GM19438 (cell line): ENCODE results near the gene UAP1L1.
"Not testable (repeated sequence)": the region's sequence is repeated elsewhere in the genome, so short reads cannot be mapped to it uniquely, and the experiment has no call there.

ENCODE experiments used
- ATAC-seq: cut with Tn5 transposase; IDR thresholded peaks from one replicate; pipeline ENCODE4 v1.9.1; 2021; ENCODE audit warnings: low read depth; ENCODE audit not compliant: unreplicated experiment

The UAP1L1 gene

DNA sequence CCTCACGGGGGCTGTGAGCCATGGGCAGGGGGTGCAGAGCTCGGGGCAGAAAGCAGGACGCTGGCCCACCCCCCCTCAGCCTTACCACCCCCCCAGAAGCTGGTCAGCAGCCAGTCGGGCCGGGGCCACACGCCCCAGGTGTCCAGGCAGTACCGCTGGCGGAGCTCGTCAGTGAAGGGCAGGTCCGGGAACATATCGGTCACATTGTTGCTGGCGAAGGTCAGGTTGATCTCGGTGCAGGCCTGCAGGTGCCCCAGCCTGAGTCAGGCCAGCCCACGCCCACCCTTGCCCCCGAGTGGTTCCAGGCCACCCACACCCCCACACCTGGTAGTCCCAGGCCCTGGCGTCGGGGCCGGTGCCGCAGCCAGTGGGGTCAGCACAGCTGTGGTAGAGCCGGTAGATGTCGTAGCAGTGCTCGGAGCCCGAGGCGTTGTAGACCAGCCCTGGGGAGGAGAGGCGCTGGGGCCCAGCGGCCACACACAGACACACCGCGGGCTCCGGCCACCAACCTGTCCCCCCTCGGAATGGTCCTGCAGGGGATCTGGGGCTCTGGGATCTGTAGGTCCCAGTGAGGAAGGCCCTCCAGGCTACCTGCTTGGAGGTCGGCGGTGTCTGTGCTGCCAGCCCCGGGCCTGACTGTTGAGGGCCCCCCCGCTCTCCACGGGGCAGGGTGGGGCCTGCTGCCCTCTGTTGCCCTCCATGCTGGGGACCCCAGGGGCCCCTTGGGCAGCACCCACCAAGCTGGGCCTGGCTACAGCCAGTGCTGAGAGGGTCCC is 34.7 kb downstream of the UAP1L1 start:
- ATAC-seq = no peak

DNA sequence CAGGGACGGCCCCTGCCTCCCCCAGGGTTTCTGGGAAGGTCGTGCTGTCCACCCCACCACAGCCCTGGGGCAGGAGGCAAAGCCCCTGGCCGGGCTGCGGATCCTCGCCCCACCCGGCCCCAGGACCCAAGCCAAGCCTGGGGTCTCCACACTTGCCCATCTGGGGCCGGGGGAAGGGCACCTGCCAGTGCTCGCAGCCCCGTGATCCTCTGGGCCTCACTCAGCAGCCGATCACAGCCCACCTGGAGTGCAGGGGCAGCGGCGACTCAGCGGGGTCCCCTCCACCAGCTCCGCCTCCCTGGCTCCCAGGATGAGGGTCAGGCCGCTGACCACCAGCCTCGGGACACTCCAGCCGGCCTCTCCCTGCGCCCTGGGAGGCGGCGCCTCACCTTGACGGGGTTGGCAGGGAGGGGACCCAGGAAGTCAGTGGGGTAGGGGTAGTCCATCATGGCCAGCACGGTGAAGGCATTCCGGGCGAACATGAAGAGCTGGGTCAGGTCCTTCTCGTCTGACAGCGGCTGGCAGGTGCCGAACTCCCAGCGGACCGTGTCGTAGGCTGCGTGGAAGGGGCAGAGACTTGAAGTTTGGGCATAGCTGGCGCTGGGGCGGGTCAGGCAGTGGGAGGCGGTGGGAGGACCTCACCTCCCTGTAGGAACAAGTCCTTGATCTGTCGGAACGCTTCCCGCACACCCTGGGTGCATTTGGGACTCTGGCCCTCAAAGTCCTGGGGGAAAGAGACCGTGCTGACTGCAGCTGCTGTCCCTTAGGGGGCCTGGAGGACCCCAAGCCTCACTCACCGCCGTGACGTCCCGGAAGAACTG is 35.5 kb downstream of the UAP1L1 start:
- no peak for ATAC-seq

DNA sequence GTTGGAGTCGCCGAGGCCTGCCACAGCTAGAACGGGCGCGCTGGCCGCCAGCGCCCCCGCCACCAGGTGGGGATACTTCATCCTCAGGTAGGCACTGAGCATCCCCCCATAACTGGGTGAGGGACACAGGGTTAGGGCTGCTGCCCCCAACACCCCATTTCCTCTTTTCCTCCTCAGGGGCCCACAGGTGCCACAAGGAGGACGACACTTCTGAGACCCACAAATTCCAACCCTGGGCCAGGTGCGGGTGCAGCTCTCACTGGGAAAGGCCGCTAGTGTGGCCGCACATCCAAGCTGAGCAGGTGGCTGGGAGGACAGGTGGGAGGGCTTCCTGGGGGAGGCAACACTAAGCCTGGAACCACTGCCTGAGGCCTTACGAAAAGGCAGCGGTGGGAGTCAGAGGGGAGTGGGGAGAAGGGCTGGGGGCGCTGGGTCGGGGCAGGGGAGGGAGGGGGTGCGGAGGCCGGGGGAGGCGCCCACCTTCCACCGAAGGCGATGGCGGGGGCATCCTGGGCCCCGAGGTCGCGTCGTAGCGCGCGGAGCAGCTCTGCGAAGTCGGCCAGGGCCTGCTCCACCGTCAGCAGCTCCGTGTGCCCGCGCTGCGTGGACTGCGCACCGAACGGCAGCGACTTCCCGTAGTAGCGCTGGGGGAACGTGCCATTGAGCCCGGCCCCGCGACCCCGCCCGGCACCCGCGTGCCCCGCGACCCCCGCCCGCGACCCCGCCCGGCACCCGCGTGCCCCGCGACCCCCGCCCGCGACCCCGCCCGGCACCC is 36.3 kb downstream of the UAP1L1 start:
- no peak for ATAC-seq

DNA sequence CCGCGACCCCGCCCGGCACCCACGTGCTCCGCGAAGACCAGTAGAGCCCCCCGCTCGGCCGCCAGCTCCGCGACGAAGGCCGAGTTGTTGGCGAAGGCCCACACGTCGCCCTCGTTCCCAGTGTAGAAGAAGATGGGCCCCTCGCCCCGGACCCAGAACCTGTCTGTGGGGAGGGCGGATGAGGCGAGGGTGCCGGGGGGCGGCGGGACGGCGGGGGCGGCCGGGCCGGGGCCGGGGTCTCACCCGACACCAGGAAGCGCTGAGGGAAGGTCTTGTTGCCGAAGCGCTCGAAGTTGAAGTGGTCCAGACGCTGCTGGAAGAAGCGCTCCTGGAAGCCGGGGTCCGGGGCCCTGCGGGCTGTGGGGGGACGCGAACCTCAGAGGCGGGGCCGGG is 36.9 kb downstream of the UAP1L1 start:
- ATAC-seq = peak; percentile 26

DNA sequence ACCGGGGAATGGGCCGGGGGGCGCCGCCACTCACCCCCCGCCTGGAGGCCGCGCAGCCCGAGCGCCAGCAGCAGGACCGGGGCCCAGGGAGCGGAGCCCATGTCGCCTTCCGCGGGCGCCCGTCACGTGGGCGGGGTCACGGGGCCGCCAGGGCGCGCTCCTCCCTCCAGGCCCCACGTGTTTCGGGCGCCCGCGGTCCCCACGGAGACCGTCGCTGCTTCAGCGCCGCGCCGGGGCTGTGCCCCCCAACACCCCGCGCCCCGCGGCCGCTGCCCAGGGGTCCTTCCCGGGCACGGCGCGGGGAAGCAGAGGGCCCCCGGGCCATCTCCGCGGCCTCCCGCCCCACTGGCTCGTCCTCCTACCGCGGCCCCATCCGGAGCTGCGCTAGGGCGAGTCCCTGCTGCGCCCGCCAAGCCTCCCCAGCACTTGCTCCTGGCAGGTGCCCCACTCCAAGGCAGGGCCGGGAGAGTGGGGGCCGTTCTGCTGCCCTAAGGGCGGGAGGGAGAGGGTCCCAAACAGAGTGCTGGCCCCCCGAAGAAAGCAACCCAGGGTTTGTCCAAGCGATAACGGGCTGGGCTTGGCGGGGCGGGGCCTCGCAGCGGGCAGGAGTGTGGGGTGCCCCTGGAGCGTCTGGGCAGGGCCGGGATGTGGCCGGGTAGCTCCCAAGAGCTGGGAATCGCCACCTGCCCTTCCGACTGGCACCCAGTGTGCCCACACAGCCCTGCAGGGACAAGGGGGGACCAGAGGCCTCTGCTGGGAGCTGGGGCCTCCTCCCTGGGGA is 37.5 kb downstream of the UAP1L1 start, which contains the start of gene DPP7:
DPP7 (minus strand) TSS at position 121 of the 781 bp plus-strand sequence; CDS start at position 101, 20 bp downstream.
- peak; percentile 62 for ATAC-seq

DNA sequence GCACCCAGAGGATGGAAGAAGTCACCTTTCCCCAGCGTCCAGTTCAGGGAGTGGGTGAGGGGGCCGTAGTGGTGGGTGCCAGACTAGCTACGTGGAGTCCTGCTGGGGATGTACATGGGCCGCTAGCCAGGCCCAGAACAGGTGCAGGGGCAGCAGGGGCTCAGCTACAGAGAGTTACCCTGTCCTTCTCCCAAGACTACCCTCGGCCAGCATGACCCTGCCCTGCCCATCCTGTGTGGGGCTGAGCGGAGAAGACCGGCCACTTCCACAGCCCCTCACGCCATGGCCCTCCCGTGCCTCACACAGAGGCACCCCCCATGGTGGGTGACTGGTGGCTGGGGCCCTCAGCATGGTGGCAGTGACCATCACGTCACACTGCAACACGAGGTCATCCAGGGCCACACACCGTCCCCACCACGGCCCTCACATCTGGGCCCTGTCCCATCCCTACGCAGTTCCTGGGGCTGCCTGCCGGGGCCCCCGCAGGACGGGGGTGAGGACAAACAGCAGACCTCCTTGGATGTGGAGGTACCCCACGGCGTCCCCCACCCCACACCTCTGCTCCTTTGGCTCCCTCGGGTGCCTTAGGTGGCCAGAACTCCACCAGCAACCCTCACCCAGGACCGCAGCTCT is 38.2 kb downstream of the UAP1L1 start:
- ATAC-seq = no peak

DNA sequence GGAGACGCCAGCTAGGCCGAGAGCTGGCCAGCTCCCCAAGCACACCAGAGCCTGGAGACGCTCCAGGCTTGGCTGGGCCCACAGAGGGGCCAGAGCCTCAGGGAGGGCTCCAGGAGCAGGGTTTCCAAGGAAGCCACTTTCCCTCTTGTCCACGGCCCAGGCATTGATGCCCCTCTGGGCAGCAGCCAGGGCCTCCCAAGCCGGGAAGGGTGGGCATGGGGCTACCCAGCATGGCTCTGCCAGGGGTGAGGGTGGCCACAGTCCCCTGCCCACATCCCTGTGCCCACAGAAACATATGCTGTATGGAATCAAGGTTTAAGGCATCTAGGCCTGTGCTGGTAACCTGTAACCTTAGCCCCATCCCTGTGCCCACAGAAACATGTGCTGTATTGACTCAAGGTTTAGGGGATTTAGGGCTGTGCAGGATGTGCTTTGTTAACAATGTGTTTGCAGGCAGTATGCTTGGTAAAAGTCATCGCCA is 38.8 kb downstream of the UAP1L1 start:
- no peak for ATAC-seq

DNA sequence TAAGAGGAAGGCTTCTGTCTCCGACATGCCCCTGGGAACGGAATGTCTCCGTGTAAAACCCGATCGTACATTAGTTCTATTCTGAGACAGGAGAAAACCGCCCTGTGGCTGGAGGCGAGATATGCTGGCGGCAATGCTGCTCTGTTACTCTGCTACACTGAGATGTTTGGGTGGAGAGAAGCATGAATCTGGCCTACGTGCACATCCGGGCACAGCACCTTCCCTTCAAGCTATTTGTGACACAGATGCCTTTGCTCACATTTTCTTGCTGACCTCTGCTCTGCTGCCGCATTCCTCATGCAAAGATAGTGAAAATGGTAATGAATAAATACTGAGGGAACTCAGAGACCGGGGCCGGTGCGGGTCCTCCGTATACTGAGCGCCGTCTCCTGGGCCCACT is 39.4 kb downstream of the UAP1L1 start:
- ATAC-seq = no peak

DNA sequence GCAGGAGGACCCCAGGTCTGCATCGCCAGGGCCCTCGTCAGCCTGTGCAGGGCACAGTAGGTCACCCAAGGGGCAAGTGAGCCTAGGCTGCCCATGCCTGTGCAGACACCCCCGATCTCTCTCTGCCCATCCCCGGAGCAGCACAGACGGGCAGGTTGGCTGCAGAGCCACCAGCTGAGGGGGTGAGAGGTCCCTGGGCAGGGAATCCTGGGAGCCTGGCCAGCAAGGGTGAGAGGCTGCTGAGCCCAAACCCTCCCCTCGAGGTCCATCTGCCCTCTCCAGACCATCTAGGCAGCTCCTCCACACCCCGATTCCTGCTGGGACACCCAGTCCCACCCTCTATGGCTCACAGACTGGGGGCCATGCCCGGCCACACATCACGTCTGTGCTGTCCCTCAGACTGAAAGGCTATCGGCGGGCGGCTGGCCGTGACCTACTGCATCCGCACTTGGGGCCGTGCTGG is 40.0 kb downstream of the UAP1L1 start:
- ATAC-seq = no peak

DNA sequence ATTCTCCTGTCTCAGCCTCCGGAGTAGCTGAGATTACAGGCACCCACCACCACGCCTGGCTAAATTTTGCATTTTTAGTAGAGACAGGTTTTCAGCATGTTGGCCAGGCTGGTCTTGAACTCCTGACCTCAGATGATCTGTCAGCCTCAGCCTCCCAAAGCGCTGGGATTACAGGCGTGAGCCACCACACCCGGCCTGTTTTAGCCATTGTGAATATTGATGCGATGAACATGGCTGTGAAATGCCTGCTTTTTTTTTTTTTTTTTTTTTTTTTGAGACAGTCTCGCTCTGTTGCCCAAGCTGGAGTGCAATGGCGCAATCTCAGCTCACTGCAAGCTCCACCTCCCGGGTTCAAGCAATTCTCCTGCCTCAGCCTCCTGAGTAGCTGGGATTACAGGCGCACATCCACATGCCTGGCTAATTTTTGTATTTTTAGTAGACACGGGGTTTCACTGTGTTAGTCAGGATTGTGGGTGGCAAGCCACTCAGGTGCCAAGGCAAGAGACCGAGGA is 40.8 kb downstream of the UAP1L1 start:
- ATAC-seq = not testable (repeated sequence)

DNA sequence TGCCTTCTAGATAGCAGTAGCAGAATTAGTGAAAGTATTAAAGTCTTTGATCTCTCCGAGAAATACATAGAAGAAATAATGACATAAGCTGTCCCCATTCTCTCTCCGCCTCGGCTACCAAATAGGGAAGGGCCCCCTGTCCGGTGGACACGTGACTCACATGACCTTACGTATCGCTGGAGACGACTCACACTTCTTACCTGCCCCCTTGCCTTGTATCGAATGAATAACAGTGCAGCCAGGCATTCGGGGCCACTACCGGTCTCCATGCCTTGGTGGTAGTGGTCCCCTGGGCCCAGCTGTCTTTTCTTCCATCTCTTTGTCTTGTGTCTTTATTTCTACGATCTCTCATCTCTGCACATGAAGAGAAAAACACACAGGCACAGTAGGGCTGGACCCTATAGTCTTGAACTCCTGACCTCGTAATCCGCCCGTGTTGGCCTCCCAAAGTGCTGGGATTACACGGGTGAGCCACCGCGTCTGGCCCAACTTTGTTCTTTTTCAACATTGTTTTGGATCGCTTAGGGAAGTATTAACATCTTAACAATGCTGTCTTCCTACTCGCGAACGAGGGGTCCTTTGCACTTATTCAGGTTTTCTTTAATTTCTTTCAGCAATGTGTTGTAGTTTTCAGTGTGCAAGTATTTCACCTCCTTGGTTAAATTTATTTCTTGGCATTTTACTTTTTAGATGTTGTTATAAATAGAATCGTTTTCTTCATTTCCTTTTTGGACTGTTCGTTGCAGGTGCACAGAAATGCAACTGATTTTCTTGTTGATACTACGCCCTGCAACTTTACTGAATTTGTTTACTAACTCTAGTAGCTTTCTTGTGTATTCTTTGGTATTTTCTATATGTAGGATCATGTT is 44.8 kb downstream of the UAP1L1 start:
- not testable (repeated sequence) for ATAC-seq

DNA sequence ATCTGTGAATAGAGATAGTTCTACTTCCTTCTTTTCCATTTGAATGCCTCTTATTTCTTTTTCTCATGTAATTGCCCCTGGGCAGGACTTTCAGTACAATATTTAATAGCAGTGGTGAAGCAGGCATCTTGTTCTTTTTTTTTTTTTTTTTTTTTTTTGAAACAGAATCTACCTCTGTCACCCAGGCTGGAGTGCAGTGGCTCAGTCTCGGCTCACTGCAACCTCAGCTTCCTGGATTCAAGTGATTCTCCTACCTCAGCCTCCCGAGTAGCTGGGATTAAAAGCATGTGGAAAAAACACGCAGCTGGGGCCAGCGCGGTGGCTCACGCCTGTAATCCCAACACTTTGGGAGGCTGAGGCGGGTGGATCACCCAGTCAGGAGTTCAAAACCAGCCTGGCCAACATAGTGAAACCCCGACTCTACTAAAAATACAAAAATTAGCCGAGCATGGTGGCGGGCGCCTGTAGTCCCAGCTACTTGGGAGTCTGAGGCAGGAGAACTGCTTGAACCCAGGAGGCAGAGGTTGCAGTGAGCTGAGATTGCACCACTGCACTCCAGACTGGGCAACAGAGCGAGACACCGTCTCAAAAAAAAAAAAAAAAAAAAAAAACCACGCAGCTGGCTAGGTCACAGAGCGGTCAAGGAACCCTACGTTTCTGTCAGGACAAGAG is 45.6 kb downstream of the UAP1L1 start:
- ATAC-seq = not testable (repeated sequence)

DNA sequence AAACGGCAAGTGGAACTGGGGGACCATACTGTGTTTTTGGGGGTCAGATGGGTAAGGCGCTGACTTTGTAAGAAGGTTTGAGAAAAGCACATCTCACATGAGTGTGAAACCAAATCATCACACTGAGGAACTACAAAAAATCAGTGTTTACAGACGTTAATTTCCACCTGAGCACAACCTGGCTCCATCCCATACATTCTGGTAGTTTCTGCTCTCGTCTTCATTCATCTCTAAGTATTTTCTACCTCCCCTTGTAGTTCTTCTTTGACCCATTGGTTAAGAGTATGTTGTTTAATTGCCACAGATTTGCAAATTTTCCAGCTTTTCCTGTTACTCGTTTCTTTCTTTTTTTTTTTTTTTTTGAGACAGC is 46.1 kb downstream of the UAP1L1 start:
- ATAC-seq = no peak

DNA sequence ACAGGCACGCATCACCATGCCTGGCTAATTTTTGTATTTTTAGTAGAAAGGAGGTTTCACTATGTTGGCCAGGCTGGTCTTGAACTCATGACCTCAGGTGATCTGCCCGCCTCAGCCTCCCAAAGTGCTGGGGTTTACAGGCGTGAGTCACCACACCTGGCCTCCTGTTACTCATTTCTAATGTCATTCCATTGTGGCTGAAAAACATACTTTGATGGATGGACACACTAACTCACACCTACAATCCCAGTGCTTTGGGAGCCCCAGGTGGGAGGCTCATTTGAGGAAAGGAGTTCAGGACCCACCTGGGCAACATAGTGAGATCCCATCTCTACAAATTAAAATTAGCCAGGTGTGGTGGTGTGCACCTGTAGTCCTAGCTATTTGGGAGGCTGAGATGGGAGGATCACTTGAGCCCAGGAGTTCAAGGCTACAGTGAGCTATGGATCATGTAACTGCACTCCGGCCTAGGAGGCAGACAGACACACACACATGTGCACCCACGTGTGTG is 46.7 kb downstream of the UAP1L1 start:
- ATAC-seq = not testable (repeated sequence)

DNA sequence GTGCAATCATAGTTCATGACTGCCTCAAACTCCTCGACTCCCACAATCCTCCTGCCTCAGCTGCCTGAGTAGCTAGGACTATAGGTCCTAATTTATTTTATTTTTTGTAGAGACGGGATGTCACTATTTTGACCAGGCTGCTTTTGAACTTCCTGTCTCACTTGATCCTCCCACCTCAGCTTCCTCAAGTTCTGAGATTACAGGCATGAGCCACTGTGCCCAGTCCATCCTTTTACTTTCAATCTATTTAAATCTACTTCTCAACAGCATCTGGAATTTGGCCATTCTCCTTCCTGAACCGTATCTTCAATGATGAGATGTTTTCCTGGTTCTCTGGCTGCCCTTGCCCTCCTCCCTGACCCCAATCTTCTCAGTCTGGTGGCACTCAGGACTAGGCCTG is 49.5 kb downstream of the UAP1L1 start:
- ATAC-seq = no peak

DNA sequence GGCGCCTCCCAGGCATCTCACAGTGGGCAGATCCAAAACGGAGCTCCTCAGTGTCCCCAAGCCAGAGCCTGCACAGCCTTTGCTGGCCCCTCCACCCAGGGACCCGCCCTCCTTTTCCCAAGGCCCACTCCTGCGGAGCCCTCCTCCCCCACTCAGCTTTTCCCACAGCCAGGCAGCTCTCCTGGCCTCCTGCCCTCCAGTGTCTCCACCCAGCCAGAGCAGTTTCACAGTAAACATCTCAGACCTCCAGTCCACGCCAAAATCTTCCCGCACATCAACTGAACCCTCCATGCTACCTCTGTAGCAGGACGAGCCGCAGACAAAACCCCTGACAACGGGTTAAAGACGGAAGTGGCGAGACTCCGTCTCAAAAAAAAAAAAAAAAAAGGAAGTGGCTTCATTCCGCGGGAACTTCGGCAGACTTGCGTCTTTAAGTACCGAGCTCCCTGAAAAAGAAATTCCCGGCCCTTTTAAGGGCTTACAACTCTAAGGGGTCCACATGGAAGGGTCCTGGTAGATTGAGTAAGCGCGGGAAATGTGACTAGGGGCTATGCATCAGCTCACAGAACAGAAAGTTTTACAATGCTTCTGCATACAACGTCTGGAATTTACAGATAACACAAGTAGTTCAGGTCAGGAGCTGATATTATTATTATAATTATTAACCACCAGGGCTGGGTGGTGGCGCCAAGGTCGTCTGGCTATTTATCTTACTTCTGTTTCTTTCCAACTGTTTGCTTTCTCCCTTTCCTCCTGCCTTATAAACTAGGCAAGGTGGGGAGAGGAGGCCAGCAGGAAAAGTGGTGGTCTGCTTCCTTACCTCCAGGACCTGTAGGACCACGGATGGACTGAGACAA is 50.2 kb downstream of the UAP1L1 start:
- no peak for ATAC-seq
